ENCODE results near the gene IQSEC3. TPM values are rescaled to one million over a fixed set of nuclear protein-coding genes. Genes with fewer than 3 reads are reported as not detected.
A peak's percentile ranks its signal among the peaks of the same experiment; 100 is the strongest.

Gene IQSEC3
- total RNA-seq, 1 donor from 2014 or later: 1.1 TPM

- peaks cover 7% of the 10 kb centered on the region for H3K27me3 Mint-ChIP-seq (ENCODE audit: low read depth)
- H3K4me1 Mint-ChIP-seq: peaks cover 27% of the 10 kb centered on the region
- no peak overlapping the region for H3K4me3 Mint-ChIP-seq
- H3K9me3 Mint-ChIP-seq: no peaks in the 10 kb centered on the region
- DNase-seq (ENCODE audit: low read depth, low spot score): no peak
- H3K36me3 Mint-ChIP-seq (ENCODE audit: low read depth): no peaks in the 10 kb centered on the region
- no peak overlapping the region for H3K27ac Mint-ChIP-seq (ENCODE audit: unreplicated experiment)
- no peak for TF ChIP-seq CTCF (conservative IDR thresholded peaks at IDR 0.05)
Observed at GRCh38 chr12:162467-163307, 96.1 kb downstream of the IQSEC3 start.

- H3K4me1 Mint-ChIP-seq: peaks cover 33% of the 10 kb centered on the region
Observed at GRCh38 chr12:163406-163986, 96.9 kb downstream of the IQSEC3 start.

GRCh38 chr12:164207-164606 lies 97.6 kb downstream of the IQSEC3 start:
- Mint-ChIP-seq H3K4me1 (peaks cover 38% of the 10 kb centered on the region), H3K27ac (ENCODE audit: unreplicated experiment) (peak overlapping the region; percentile 6), H3K27me3 (ENCODE audit: low read depth) (peaks cover 7% of the 10 kb centered on the region), H3K4me3 (no peak overlapping the region), H3K9me3 (no peaks in the 10 kb centered on the region), H3K36me3 (ENCODE audit: low read depth) (no peaks in the 10 kb centered on the region)
- DNase-seq (ENCODE audit: low read depth, low spot score): no peak
- TF ChIP-seq CTCF (conservative IDR thresholded peaks at IDR 0.05): no peak

More at GRCh38 chr12:163406-163986, 96.9 kb downstream of the IQSEC3 start:
- no peak overlapping the region for H3K27ac Mint-ChIP-seq (ENCODE audit: unreplicated experiment)
- no peak for TF ChIP-seq CTCF (conservative IDR thresholded peaks at IDR 0.05)
- peaks cover 7% of the 10 kb centered on the region for H3K27me3 Mint-ChIP-seq (ENCODE audit: low read depth)
- no peak overlapping the region for H3K4me3 Mint-ChIP-seq
- no peaks in the 10 kb centered on the region for H3K36me3 Mint-ChIP-seq (ENCODE audit: low read depth)
- no peak for DNase-seq (ENCODE audit: low read depth, low spot score)
- H3K9me3 Mint-ChIP-seq: no peaks in the 10 kb centered on the region

- peaks cover 43% of the 10 kb centered on the region for H3K4me1 Mint-ChIP-seq
- H3K27ac Mint-ChIP-seq (ENCODE audit: unreplicated experiment): no peak overlapping the region
Observed at GRCh38 chr12:165862-166368, 99.3 kb downstream of the IQSEC3 start.

More at GRCh38 chr12:165862-166368, 99.3 kb downstream of the IQSEC3 start:
- Mint-ChIP-seq H3K9me3 (no peaks in the 10 kb centered on the region), H3K36me3 (ENCODE audit: low read depth) (no peaks in the 10 kb centered on the region), H3K4me3 (no peak overlapping the region), H3K27me3 (ENCODE audit: low read depth) (peaks cover 9% of the 10 kb centered on the region)
- TF ChIP-seq CTCF (conservative IDR thresholded peaks at IDR 0.05): no peak
- DNase-seq (ENCODE audit: low read depth, low spot score): no peak
